ENCODE results near the gene EPB41L3.

- TF ChIP-seq EZH2 (IDR thresholded peaks at IDR 0.05; ENCODE audit: borderline replicate concordance, low read length) (no peak), CTCF (IDR thresholded peaks at IDR 0.05; ENCODE audit: low read length) (no peak)
These were observed 9.0 kb downstream of the EPB41L3 start for GRCh38 chr18:5534845-5535244.

Data from OCI-LY1 (cell line).